Umbilical cord (tissue), 2 donors: ENCODE data around the gene AMHR2. TPM values are rescaled to one million over a fixed set of nuclear protein-coding genes. Genes with fewer than 3 reads are reported as not detected.
"Not testable (repeated sequence)": the region's sequence is repeated elsewhere in the genome, so short reads cannot be mapped to it uniquely, and the experiment has no call there.

Experiments
- DNase-seq: peaks from one replicate; pipeline ENCODE4 v3.0.0-alpha.2; 2015; ENCODE audit warnings: low spot score
- total RNA-seq: library from RNA; depleted of rRNA; stranded (reverse); fragments of >200 nt; gene quantifications from one replicate; pipeline ENCODE4 v1.2.3, GENCODE V29; 2014; ENCODE audit warnings: low replicate concordance; ENCODE audit not compliant: insufficient read depth

Gene AMHR2
- total RNA-seq, 1 donor from 2014 or later: not detected

DNA sequence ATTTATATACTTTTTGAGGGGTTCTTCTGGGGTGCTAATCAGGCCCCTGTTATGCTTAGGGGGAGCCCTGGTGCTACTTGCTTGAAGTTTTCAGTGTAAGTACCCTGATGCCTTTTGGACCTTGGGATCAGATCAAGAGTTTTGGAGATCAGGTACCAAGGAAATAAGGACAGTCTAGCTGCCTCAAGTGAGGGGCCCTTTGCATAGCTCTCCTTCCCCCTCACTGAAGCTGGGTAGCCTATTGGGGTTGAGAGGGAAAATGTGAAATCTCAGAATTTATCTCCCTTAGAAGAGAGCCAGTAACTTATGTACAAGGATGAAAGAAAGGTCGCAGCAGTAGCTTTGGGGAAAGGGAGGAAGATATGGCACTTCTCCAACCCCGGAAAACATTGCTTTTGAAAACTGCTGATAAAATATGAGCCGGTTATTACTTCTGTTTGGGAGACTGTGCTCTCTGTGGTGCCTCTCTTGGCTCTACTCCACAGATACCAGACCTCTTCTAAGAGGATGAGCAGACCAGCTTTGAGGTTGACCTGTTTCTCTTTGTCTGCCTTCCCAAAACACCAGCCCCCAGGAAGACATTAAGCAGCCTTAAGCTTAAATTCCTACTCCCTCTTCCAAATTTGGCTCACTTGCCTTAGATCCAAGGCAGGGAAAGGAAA is 8.8 kb upstream of the AMHR2 start:
- peak; percentile 96 for DNase-seq

GRCh38 chr12:53415752-53416389 is 7.8 kb upstream of the AMHR2 start:
- not testable (repeated sequence) for DNase-seq

DNA sequence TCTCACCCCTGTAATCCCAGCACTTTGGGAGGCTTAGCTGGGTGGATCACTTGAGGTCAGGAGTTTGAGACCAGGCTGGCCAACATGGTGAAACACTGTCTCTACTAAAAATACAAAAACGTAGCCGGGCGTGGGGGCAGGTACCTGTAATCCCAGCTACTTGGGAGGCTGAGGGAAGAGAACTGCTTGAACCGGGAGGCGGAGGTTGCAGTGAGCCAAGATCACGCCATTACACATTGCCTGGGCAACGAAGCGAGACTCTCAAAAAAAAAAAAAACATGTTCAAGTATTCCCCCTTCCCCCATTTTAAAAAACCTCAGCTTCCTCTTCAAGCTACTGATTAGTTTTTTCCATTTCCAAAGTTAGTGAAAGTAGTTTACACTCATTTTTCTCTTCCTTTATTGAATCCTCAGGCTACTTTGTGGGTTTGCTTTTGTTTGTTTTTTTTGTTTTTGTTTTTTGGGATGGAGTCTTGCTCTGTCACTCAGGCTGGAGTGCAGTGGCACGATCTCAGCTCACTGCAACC is 6.3 kb upstream of the AMHR2 start:
- DNase-seq: peak; percentile 35

- DNase-seq: no peak
Observed at GRCh38 chr12:53418221-53418620, 5.4 kb upstream of the AMHR2 start.

GRCh38 chr12:53419756-53420155 is 3.9 kb upstream of the AMHR2 start:
- no peak for DNase-seq

DNA sequence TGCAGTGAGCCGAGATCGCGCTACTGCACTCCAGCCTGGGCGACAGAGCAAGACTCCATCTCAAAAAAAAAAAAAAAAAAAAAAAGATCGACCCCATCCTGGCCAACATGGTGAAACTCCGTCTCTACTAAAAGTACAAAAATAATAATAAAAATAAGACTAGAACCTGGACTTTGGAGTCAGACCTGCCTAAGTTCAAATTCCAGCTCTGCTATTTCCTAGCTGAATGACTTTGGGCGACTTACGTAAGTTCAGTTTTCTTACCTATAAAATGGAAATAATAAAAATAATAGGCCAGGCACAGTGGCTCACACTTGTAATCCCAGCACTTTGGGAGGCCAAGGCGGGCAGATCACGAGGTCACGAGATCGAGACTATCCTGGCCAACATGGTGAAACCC is 1.4 kb upstream of the AMHR2 start:
- DNase-seq: not testable (repeated sequence)

GRCh38 chr12:53424626-53425514 is 1.2 kb downstream of the AMHR2 start:
- DNase-seq: no peak

GRCh38 chr12:53425515-53426150 is 2.0 kb downstream of the AMHR2 start:
- no peak for DNase-seq

DNA sequence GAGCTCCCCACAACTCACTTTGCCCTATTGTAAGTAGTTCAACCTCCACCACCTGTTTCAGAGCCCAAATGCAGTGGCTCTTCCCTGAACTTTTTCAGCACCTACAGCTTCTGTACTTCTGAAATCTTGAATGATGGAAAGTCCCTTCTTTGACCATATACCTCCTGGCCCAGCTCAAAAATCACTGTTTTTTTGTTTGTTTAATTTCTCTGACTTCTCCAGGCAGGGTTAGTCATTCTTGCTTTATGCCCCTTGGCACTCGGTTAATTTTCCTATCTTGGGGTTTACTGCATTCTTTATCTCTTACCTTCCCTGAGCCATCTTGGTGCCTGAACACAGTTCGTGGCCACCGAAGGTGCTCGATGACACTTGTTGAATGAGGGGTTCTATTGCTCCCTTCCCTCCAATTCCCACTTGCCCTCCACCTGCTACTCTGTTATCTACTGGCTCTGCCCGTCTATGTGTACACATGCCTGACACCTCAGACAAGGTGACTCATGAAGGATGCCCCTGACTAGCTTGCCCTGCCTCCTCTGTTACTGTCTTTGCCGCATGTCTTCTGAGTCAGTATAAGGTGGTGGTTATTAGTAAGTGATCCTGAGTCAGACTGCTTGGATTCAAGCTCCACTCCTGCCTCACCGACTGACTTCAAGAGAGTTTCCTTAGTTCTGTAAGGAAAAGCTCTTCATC is 4.4 kb downstream of the AMHR2 start:
- DNase-seq: no peak

DNA sequence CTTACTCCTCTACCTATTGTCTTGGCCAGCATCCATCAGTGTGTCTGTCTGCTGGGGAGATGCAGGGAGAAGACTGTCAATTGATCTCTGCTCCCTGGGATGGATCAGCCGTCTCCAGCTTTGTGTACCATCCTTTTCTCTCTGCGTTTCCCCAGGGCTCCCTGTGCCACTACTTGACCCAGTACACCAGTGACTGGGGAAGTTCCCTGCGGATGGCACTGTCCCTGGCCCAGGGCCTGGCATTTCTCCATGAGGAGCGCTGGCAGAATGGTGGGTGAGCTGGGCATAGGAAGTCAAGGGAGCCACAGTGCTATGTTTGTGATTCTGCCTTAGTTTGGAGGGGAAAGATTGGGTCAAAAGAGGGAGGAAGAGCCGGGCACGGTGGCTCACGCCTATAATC is 5.1 kb downstream of the AMHR2 start:
- no peak for DNase-seq

DNA sequence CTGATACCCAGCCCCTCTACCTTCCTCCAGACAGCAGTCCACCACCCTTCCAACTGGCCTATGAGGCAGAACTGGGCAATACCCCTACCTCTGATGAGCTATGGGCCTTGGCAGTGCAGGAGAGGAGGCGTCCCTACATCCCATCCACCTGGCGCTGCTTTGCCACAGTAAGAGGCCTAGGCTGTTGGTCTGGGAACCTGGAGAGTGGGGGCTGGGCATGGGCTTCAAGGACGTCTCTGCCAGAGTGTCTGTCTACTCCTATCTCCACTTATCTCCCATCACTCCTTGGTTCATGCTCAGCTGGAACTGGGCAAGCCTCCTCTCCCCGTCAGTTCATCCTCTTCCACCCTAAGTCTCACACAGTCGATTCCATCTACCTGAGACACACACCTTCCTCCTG is 6.5 kb downstream of the AMHR2 start:
- DNase-seq: no peak

DNA sequence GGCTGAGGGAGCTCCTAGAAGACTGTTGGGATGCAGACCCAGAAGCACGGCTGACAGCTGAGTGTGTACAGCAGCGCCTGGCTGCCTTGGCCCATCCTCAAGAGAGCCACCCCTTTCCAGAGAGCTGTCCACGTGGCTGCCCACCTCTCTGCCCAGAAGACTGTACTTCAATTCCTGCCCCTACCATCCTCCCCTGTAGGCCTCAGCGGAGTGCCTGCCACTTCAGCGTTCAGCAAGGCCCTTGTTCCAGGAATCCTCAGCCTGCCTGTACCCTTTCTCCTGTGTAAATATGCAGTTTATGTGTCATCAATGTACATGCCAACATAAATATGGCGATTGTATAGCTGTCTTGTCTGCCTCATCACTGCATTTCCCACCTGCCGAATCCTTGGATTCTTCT is 7.5 kb downstream of the AMHR2 start:
- DNase-seq: no peak

GRCh38 chr12:53435326-53435725 is 11.7 kb downstream of the AMHR2 start:
- DNase-seq: not testable (repeated sequence)

GRCh38 chr12:53439582-53439981 is 15.9 kb downstream of the AMHR2 start:
- not testable (repeated sequence) for DNase-seq

DNA sequence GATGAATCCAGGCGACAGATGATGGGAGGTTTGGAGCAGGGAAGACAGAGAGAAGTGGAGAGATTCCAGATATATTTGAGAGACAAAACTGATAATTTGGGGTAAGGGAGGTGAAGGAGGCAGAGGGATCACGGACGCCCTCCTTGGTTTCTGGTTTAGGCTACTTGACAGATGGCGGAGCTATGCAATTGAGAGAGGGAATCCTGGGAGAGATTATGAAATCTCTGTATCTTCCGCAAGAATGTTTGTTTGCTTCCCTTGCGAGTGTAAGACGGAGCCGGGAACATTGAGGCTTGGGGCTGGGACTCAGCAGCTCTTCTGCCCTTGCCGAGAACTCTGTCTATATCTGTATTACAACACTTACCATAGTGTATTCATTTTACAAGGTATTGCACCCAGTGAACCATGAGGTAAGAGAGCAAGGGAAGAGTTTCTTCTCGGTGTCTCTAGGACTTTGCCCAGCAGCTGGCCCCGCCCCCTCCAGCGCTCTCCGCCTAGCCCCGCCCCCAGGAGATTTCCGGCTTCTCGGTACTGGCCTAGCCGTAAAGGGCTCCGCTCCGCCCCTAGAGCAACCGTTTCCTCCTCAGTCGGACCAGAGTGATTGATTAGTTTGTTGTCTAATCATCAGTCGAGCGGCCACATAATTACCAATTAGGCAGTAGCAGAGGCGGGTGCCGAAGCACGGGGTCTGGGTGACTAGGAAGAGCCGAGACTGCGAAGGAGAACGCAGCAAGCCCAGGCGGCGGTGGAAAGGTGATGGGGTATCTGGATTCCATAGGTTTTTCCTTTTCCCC is 17.6 kb downstream of the AMHR2 start, which contains the start of gene PRR13:
TSS of gene PRR13 (plus strand) at position 695 of the 794 bp plus-strand sequence. CDS start 981 bp downstream, outside the sequence.
- DNase-seq: peak; percentile 100

DNA sequence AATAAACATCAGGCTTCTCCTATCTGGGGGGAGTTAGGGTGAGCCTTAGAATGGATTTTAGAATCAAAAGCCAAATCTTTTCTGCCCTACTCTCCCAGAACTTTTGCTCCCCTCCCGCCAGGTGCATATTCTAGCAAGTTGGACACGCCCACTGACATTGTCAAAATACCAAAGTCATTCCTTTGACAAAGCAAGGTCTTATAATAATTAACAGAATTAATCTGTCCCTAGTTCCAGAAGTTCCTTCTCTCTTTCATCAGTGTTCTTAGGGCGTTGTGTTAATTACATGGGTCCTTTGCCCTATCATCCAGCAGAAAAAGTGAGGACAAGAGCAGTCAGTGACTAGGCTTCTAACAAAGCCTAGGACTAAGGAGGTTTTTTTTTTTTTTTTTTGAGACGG is 20.3 kb downstream of the AMHR2 start:
- no peak for DNase-seq

DNA sequence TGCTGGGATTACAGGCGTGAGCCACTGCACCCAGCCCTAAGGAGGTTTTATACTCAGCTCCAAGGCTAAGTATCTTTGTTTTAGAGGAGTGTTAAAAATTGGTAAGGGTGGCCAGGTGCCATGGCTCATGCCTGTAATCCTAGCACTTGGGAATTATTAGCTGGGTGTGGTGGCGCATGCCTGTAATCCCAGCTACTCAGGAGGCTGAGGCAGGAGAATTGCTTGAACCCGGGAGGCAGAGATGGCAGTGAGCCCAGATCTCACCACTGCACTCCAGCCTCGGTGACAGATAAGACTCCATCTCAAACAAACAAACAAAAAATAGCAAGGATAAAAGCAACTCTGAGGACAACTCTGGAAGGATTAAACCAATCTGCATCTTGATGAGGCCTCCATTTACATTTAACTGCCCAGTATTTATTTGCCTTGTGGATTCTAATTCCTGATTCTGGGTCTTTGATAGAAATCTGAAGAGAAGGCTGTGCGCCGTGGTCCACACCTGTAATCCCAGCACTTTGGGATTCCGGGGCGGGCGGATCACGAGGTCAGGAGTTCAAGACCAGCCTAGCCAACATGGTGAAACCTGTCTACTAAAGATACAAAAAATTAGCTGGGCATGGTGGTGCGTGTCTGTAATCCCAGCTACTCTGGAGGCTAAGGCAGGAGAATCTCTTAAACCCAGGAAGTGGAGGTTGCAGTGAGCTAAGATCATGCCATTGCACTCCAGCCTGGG is 21.1 kb downstream of the AMHR2 start:
- DNase-seq: not testable (repeated sequence)

GRCh38 chr12:53450936-53451335 is 27.3 kb downstream of the AMHR2 start:
- no peak for DNase-seq

- peak; percentile 100 for DNase-seq
Observed at GRCh38 chr12:53451661-53452158, 28.1 kb downstream of the AMHR2 start, which contains the start of gene PCBP2. Gene PCBP2 (plus strand): TSS chr12:53452102. CDS start chr12:53454801, 2,699 bp downstream.
